K562 (cell line): ENCODE measurements around the gene SEZ6. TPM values are rescaled to one million over a fixed set of nuclear protein-coding genes. Genes with fewer than 3 reads are reported as not detected.
A peak's percentile ranks its signal among the peaks of the same experiment; 100 is the strongest.

Experiments
- ATAC-seq: fragments of 200-7000 bp; cut with Tn5 transposase; 3 replicates; pipeline ENCODE4 v1.9.1; 2020; ENCODE audit warnings: moderate library complexity
- BruUV-seq: library from RNA; stranded (reverse); fragments of 400-500 nt; replicated peaks from 2 replicates; lab custom pipeline; 2021; lab: Mats Ljungman, UMichigan
- CTCF ChIA-PET: fragments of 300-600 bp; formaldehyde crosslinking; extraction: SDS; loops from one replicate; lab custom pipeline; 2021; ENCODE audit warnings: low intra/inter-chr PET ratio; lab: Yijun Ruan, JAX
- POLR2A ChIA-PET: fragments of 300-600, 350-650 bp; sonication (Branson Sonifier 250); formaldehyde crosslinking; extraction: SDS; loops from one replicate; lab custom pipeline; 2021; ENCODE audit warnings: antibody characterized with exemption, inconsistent platforms; lab: Yijun Ruan, JAX
- DNase-seq, 4 experiments: peaks; one replicate each; pipeline versions ENCODE4 v3.0.0 to v3.0.0-alpha.2; 2011 to 2018; ENCODE audit warnings: low spot score in 3 of 4, mixed read lengths in 3 of 4; ENCODE audit errors: extremely low read depth in 1 of 4
- FAIRE-seq: peaks from 2 replicates; lab custom pipeline; 2011; peaks lifted over from hg19 to GRCh38; lab: Jason Lieb, UNC
- H2AFZ ChIP-seq: 2 replicates; pipeline ENCODE4 v1.6.0; 2011; ENCODE audit warnings: low read depth, low read length, control low read depth, inconsistent platforms
- H3K27ac ChIP-seq: fragments of 200-600 bp; 3 replicates; pipeline ENCODE4 v1.8.0; 2011; ENCODE audit warnings: low read depth, mild to moderate bottlenecking, control low read depth, inconsistent platforms, low read length, moderate library complexity, mixed read lengths; ENCODE audit errors: extremely low read depth
- H3K27me3 ChIP-seq, 2 experiments: fragments of 300-600 bp in 1 of 2; 2 replicates in 1 of 2; 3 replicates in 1 of 2; pipeline versions ENCODE4 v1.6.0 to v1.8.0; 2011; ENCODE audit warnings: inconsistent platforms in 2 of 2, low read length in 2 of 2, mild to moderate bottlenecking in 1 of 2, mixed read lengths in 1 of 2, moderate library complexity in 1 of 2; ENCODE audit not compliant: control insufficient read depth in 2 of 2, insufficient read depth in 2 of 2
- H3K36me3 ChIP-seq: fragments of 300-600 bp; 3 replicates; pipeline ENCODE4 v1.8.0; 2011; ENCODE audit warnings: mild to moderate bottlenecking, low read length, inconsistent platforms; ENCODE audit not compliant: control insufficient read depth, insufficient read depth
- H3K4me1 ChIP-seq, 2 experiments: fragments of 200-600 bp in 1 of 2; replicated peaks in 1 of 2; 2 replicates in 1 of 2; 3 replicates in 1 of 2; pipeline versions ENCODE4 v1.5.1 to v1.8.0; 2011; ENCODE audit warnings: inconsistent platforms in 2 of 2, low read length in 2 of 2, mild to moderate bottlenecking in 1 of 2, mixed read lengths in 1 of 2, moderate library complexity in 1 of 2; ENCODE audit not compliant: control insufficient read depth in 2 of 2, insufficient read depth in 2 of 2
- H3K4me2 ChIP-seq: 2 replicates; pipeline ENCODE4 v1.6.1; 2011; ENCODE audit warnings: low read length, control low read depth, inconsistent platforms, mixed read lengths; ENCODE audit not compliant: insufficient read depth
- H3K4me3 ChIP-seq: fragments of 200-600 bp; sonication (generic), shearing (Covaris generic); 2 replicates; pipeline ENCODE4 v1.5.1; 2016; ENCODE audit warnings: control low read depth, inconsistent platforms
- H3K79me2 ChIP-seq: fragments of 200-600 bp; 3 replicates; pipeline ENCODE4 v1.8.0; 2011; ENCODE audit warnings: low read length, inconsistent platforms; ENCODE audit not compliant: control insufficient read depth, insufficient read depth
- H3K9ac ChIP-seq, 2 experiments: 2 replicates each; pipeline versions ENCODE4 v1.6.0 to v1.6.1; 2011; ENCODE audit warnings: low read depth in 2 of 2, low read length in 2 of 2, control low read depth in 1 of 2, inconsistent platforms in 1 of 2, mild to moderate bottlenecking in 1 of 2, mixed read lengths in 1 of 2; ENCODE audit not compliant: insufficient read depth in 1 of 2
- H3K9me1 ChIP-seq: one replicate; pipeline ENCODE4 v1.6.0; 2011; ENCODE audit warnings: inconsistent platforms, mild to moderate bottlenecking, low read length, moderate library complexity; ENCODE audit not compliant: control insufficient read depth, insufficient read depth
- H3K9me3 ChIP-seq: replicated peaks from 2 replicates; pipeline ENCODE4 v1.5.1; 2011; ENCODE audit warnings: low read depth, low read length, inconsistent platforms; ENCODE audit not compliant: control insufficient read depth, insufficient read depth
- H4K20me1 ChIP-seq: replicated peaks from 2 replicates; pipeline ENCODE4 v1.6.1; 2011; ENCODE audit warnings: low read length, inconsistent platforms, mixed read lengths; ENCODE audit not compliant: control insufficient read depth, insufficient read depth
- BACH1 ChIP-seq: fragments of 200-800 bp; sonication (Bioruptor generic); IDR thresholded peaks from 2 replicates; pipeline ENCODE4 v1.6.1; 2016; ENCODE audit warnings: missing genetic modification characterization, missing compliant biosample characterization
- CREB1 ChIP-seq, 2 experiments: sonication (generic) in 1 of 2; formaldehyde crosslinking in 1 of 2; IDR thresholded peaks; 2 replicates each; pipeline versions ENCODE4 v1.6.1 to v1.8.0; 2012 to 2022; ENCODE audit warnings: inconsistent platforms in 1 of 2, mild to moderate bottlenecking in 1 of 2, missing genetic modification reagents in 1 of 2, moderate library complexity in 1 of 2
- FOXM1 ChIP-seq, 2 experiments: fragments of 450-650 bp in 1 of 2; sonication (generic) in 1 of 2; formaldehyde crosslinking in 1 of 2; IDR thresholded peaks; 2 replicates each; pipeline versions ENCODE4 v1.6.1 to v1.9.0; 2017 to 2022; ENCODE audit warnings: low read depth in 2 of 2, mild to moderate bottlenecking in 2 of 2, missing genetic modification reagents in 1 of 2, moderate library complexity in 1 of 2
- HES1 ChIP-seq: fragments of 450-650 bp; IDR thresholded peaks from 2 replicates; pipeline ENCODE4 v1.6.1; 2016; ENCODE audit warnings: low read depth, mild to moderate bottlenecking, moderate library complexity
- JUND ChIP-seq, 2 experiments: IDR thresholded peaks; 2 replicates in 1 of 2; 3 replicates in 1 of 2; pipeline ENCODE4 v1.6.1; 2011; ENCODE audit warnings: borderline replicate concordance in 2 of 2, low read depth in 2 of 2, low read length in 2 of 2, improper control_type of control experiment in 1 of 2, missing biosample characterization in 1 of 2, missing genetic modification characterization in 1 of 2, missing genetic modification reagents in 1 of 2
- KAT8 ChIP-seq: fragments of 450-650 bp; IDR thresholded peaks from 2 replicates; pipeline ENCODE4 v1.6.1; 2016; ENCODE audit warnings: low read depth, mild to moderate bottlenecking
- MTA1 ChIP-seq: fragments of 450-650 bp; IDR thresholded peaks from 2 replicates; pipeline ENCODE4 v1.6.1; 2017; ENCODE audit warnings: borderline replicate concordance
- PHTF2 ChIP-seq: fragments of 250-450 bp; sonication (Bioruptor Pico); IDR thresholded peaks from 2 replicates; pipeline ENCODE4 v1.5.0; 2021; ENCODE audit warnings: mild to moderate bottlenecking
- POLR2B ChIP-seq: fragments of 450-650 bp; IDR thresholded peaks from 2 replicates; pipeline ENCODE4 v1.6.1; 2018; ENCODE audit warnings: low read depth; ENCODE audit not compliant: partially characterized antibody
- PYGO2 ChIP-seq: fragments of 450-650 bp; IDR thresholded peaks from 2 replicates; pipeline ENCODE4 v1.6.1; 2016; ENCODE audit warnings: mild to moderate bottlenecking, missing genetic modification characterization, moderate library complexity, missing compliant biosample characterization
- RBM22 ChIP-seq: fragments of 200-400 bp; formaldehyde crosslinking; IDR thresholded peaks from 2 replicates; pipeline ENCODE4 v1.6.1; 2018; ENCODE audit warnings: low read length, low read depth; ENCODE audit not compliant: poor library complexity, severe bottlenecking
- SNAPC5 ChIP-seq: fragments of 250-450 bp; sonication (Bioruptor Pico); IDR thresholded peaks from 2 replicates; pipeline ENCODE4 v1.8.0; 2021; ENCODE audit warnings: moderate library complexity, mild to moderate bottlenecking, inconsistent platforms
- SPI1 ChIP-seq: IDR thresholded peaks from 2 replicates; pipeline ENCODE4 v1.6.1; 2011; ENCODE audit warnings: low read depth, low read length, control low read depth, borderline replicate concordance
- YBX1 ChIP-seq: fragments of 450-650 bp; IDR thresholded peaks from 2 replicates; pipeline ENCODE4 v1.7.1; 2016; ENCODE audit warnings: mild to moderate bottlenecking
- ZNF133 ChIP-seq: fragments of 250-450 bp; sonication (Bioruptor Pico); IDR thresholded peaks from 2 replicates; pipeline ENCODE4 v1.4.0; 2020; ENCODE audit warnings: mild to moderate bottlenecking
- WGBS: fragments of 100-300 bp; shearing (Covaris generic); methylation state at CpG from one replicate; pipeline ENCODE4 v1.1.6; 2016; ENCODE audit warnings: low coverage, mixed read lengths; ENCODE audit not compliant: insufficient coverage; ENCODE audit errors: missing lambda C conversion rate; 5-methylcytosine and 5-hydroxymethylcytosine counted together
- in situ Hi-C: fragments of 300-500 bp; cut with MboI; formaldehyde crosslinking; loops from 4 replicates; pipeline ENCODE4 v1.15.0; 2018; ENCODE audit warnings: inconsistent platforms, mixed read lengths
- intact Hi-C: fragments of 100-400 bp; cut with micrococcal nuclease; formaldehyde crosslinking; loops from 2 replicates; pipeline ENCODE4 v1.14.2; 2022
- polyA plus RNA-seq, 8 experiments: library from polyadenylated mRNA; depleted of rRNA in 4 of 8; stranded (reverse) in 5 of 8; unstranded in 3 of 8; fragments of >200 nt; fragmentation: Nextera tagmentation in 2 of 8; fragmentation: Illumina TruSeq in 1 of 8; extraction: Ambion mirVana in 2 of 8; extraction: Trizol in 1 of 8; gene quantifications; 2 replicates each; pipeline versions ENCODE4 v1.2.1 to v1.2.3, GENCODE V29; 2011 to 2014; ENCODE audit warnings: inconsistent platforms in 1 of 8, missing spikeins in 1 of 8
- total RNA-seq, 7 experiments: library from RNA; depleted of rRNA in 6 of 7; stranded (reverse); fragments of >200 nt in 6 of 7; fragmentation: Illumina TruSeq in 2 of 7; extraction: Trizol in 2 of 7; gene quantifications; 2 replicates each; pipeline versions ENCODE4 v1.2.1 to v1.2.3, GENCODE V29; 2011 to 2021; ENCODE audit warnings: low replicate concordance in 1 of 7

The SEZ6 gene
- total and polyA plus RNA-seq, 9 of the 15 experiments (the other 6 are each of a cell fraction or from before 2014, with no cell fraction given) = not detected

GRCh38 chr17:29049541-29050145 is 43.8 kb upstream of the SEZ6 start (continued):
- TF ChIP-seq MTA1 = no peak
- no peak for TF ChIP-seq PHTF2

- Histone ChIP-seq H2AFZ (no peak overlapping the region), H3K4me3 (no peak overlapping the region), H3K9me1 (no peaks in the 10 kb centered on the region), H3K4me1 (no peaks in the 10 kb centered on the region), H4K20me1 (peaks cover 7% of the 10 kb centered on the region), H3K4me2 (no peak overlapping the region), H3K27me3 (peaks cover 58 to 66% of the 10 kb centered on the region in 2 experiments), H3K79me2 (no peaks in the 10 kb centered on the region), H3K27ac (no peak overlapping the region), H3K9me3 (no peaks in the 10 kb centered on the region), H3K36me3 (no peaks in the 10 kb centered on the region)
- ATAC-seq (peak; percentile 55), FAIRE-seq (no peak)
- BruUV-seq = no TSS peak
- intact Hi-C loops (no loop called here), in situ Hi-C loops (no loop called here)
- TF ChIP-seq BACH1 (tag) = no peak
- no peak for TF ChIP-seq YBX1
- no peak for TF ChIP-seq RBM22
- no peak for TF ChIP-seq KAT8
- no peak for TF ChIP-seq SNAPC5 (CRISPR knock-in tag)
- TF ChIP-seq HES1 = no peak
- TF ChIP-seq JUND (IDR thresholded peaks at IDR 0.05; ENCODE audit: borderline replicate concordance, low read depth, low read length) = no peak
- no peak for TF ChIP-seq JUND (tag; IDR thresholded peaks at IDR 0.05; ENCODE audit: borderline replicate concordance, low read depth, low read length)
- TF ChIP-seq CREB1 (IDR thresholded peaks at IDR 0.05) = no peak
- TF ChIP-seq CREB1 (CRISPR knock-in tag; IDR thresholded peaks at IDR 0.05) = no peak
- TF ChIP-seq SPI1 = no peak
- no peak for TF ChIP-seq FOXM1 (IDR thresholded peaks at IDR 0.05; ENCODE audit: low read depth)
- TF ChIP-seq FOXM1 (CRISPR knock-in tag; IDR thresholded peaks at IDR 0.05; ENCODE audit: low read depth) = no peak
- TF ChIP-seq POLR2B = no peak
- TF ChIP-seq PYGO2 (tag) = no peak
- no peak for TF ChIP-seq ZNF133 (CRISPR knock-in tag)
- TF ChIP-seq, all 486 proteins: peak for 0
- H3K9ac ChIP-seq = no peak overlapping the region
- under 1% methylated on average over 10 of the region's 10 CpGs for WGBS
- POLR2A ChIA-PET = interaction anchor here (0.6 to 2.2 kb wide), 5 partner anchors 8 to 141 kb away, joined by 3 to 4 read pairs (median 3); partner anchors contain the start of gene SEZ6
- no peak for DNase-seq
- CTCF ChIA-PET = no interaction called here
Observed at GRCh38 chr17:29048440-29049368, 42.9 kb upstream of the SEZ6 start.
